ENCODE results near the gene ZNF391.
"Not testable (repeated sequence)": the region's sequence is repeated elsewhere in the genome, so short reads cannot be mapped to it uniquely, and the experiment has no call there.

ZNF391 gene

GRCh38 chr6:27424851-27425250 is 36.3 kb downstream of the ZNF391 start:
- not testable (repeated sequence) for DNase-seq

- no peak for DNase-seq
Measured at GRCh38 chr6:27426045-27426620, 37.6 kb downstream of the ZNF391 start.

- DNase-seq: no peak
Measured at GRCh38 chr6:27428502-27428901, 39.9 kb downstream of the ZNF391 start.

DNA sequence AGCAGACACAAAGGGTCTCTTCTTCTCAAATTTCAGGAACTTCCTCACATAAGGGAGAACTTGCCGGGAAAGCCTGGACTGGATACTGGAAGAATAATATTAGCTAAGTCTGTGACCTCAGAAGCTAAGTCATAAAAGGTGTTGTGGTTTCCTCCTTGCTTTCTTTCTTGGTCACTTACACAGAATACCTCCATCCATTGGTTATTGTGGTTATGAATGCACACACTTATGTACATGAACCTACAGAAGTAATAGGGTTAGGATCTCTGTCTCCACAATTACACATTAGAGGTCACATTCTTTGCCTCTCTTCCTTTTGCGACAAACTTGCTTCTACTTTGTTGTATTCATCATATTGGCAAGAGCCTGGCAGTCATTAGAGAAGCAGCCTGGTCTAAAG is 40.4 kb downstream of the ZNF391 start:
- no peak for DNase-seq

GRCh38 chr6:27433714-27434113 is 45.2 kb downstream of the ZNF391 start:
- DNase-seq: no peak

- no peak for DNase-seq
Measured at GRCh38 chr6:27439371-27439770, 50.8 kb downstream of the ZNF391 start.

- no peak for DNase-seq
Measured at GRCh38 chr6:27441001-27441400, 52.4 kb downstream of the ZNF391 start.

DNA sequence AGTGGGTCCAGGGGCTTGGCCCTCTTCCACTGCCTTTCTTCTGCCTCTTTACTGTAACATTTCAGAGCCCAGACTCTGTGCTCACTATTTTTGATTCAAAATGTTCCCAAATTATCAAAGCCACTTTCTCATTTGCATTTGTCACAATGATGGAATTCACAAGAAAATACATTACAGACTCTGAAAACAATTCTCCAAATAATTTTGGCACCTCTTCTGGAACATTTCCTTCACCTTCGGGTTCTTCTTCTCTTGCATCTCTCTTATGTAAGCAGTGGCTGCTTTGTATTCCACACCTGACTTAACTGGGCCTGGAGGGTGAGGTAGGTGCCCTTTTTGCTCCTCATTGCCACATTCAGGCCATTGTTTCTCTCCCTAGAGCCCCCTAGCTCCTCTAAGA is 54.4 kb downstream of the ZNF391 start:
- no peak for DNase-seq

DNA sequence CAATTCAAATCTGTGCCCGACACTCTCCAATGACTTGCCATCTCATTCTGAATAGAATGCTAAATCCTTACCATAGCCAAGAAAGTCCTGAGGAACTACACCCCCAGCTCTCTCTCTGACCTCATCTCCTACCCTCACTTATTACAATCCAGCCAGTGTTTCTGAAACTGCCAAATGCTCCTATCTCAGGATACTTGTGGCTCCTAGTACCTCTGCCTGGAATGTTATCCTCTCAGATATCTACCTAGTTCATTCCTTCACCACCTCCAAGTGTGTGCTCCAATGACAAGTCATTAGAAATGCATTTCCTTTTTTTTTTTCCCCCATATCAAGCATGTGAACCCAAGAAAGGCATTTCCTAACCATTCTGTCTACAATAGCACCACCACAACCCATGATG is 59.9 kb downstream of the ZNF391 start:
- no peak for DNase-seq

DNA sequence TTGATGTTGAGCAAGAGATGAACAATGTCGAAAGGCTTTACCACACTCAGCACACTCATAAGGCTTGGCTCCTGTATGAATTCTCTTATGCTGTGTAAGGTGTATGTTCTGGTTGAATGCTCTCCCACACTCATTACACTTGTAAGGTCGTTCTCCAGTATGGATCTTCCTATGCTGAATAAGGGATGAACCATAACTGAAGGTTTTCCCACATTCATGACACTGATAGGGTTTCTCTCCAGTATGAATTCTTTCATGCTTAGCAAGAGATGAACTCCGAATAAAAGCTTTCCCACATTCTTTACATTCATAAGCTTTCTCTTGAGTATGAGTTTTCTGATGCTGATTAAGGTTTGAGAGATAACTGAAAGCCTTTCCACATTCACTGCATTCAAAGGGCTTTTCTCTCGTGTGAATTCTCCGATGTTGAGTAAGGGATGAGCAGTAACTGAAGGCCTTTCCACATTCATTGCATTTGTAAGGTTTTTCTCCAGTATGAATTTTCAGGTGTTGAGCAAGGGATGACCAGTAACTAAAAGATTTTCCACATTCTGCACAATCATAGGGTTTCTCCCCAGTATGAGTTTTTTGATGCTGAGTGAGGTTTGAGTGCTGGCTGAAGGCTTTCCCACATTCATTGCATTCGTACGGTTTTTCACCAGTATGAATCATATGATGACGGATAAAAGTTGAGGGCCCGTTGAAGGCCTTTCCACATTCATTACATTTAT is 63.3 kb downstream of the ZNF391 start:
- no peak for DNase-seq

GRCh38 chr6:27452496-27452897 is 63.9 kb downstream of the ZNF391 start:
- no peak for DNase-seq

All from stimulated activated naive CD4-positive, alpha-beta T cell treated with Interleukin-2 at 50 U/mL for 16 hours (primary cell).